ENCODE results near the gene PHACTR1.
"Not testable (repeated sequence)": the region's sequence is repeated elsewhere in the genome, so short reads cannot be mapped to it uniquely, and the experiment has no call there.

Gene PHACTR1

DNA sequence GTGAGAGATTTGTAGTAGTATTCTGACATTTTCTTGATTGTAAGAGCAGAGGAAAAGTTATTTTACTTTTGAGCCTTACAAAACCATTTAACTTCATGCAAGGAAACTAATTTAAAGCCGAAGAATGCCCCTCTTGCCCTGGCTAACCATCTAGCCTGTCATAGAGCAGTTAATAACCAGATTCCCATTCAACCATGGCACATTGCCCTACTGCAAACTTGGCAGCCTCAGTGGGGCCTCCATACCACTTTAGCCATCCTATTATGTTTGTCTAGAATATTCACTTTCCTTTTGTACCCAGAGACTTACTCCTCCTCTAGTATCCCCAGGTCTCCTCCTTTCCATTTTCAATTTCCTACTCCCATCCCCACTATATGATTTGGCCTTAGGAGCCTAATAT lies 380.9 kb downstream of the PHACTR1 start:
- no peak for DNase-seq (ENCODE audit: low read depth in 3 of 3, low spot score in 1 of 3)

DNA sequence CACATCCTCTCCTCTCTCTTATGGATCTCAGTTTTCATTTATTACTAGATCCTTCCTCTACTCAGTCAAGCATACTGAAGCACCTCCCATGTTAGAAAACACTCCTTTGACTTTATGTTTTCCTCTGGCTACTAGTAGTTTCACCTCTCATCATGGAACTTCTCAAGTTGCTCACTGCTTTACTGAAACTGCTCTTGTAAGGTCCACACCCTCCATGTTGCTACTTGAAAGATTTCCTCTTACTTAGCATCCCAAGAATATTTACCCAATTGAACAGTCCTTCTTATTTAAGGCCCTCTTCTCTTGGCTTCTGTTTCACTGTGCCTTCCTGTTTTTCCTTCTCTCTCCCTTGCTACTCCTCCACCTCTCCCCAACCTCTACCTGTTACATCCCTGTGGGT lies 381.4 kb downstream of the PHACTR1 start:
- DNase-seq (ENCODE audit: low read depth in 3 of 3, low spot score in 1 of 3): no peak

DNA sequence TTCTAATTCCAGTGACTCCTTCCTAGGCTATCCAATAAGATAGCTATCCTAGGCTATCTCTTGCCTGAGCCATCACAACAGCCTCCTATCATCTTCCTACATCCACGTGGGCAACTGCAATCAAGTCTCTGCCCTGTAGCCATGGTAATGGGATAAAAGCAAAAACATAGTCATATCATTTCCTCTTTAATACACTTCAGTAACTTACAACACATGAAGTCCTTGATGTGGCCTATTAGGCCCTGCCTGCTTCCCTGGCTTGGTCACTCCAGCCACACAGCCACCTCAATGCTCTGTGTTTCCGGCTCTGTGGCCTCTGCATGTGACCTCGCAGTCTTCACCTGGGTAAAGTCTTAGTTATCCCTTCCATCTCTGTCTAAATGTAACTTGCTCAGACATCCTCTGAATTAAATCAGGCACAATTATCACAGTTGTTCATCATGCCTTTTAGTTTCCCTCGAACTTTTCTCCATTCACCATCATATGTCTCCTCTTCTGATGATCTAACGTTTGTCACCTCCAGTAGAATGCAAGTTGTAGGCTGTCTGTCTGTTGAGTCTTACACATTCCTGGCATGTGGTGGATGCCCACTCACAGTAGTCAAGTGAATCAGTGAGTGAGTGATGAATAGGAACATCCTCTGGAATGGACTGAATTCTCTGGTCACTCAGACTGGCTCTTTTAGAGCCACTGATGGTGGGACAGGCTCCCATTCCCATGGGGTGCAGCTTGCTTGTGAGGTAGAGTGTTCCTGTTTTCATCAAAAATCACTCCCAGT lies 382.4 kb downstream of the PHACTR1 start:
- no peak for DNase-seq (ENCODE audit: low read depth in 3 of 3, low spot score in 1 of 3)

DNA sequence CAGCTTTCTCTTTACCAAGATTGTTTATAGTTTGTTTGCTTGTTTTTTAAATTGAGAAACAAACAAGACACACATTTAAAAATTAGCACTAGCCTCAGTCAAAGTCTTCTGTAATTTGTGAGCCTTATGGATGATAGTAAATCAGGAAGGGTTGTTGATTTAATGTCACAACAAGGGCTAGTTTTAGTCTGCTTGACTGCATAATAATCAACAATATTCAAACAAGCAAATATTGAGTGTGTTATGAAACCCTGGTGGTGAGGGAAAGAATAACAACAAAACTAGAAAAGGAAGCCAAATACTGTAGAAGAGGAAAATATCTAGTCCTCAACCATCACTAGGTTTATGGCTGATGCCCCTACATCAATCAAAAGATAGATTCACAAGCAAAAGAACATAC lies 383.2 kb downstream of the PHACTR1 start:
- no peak for DNase-seq (ENCODE audit: low read depth in 3 of 3, low spot score in 1 of 3)

- DNase-seq (ENCODE audit: low read depth in 3 of 3, low spot score in 1 of 3): no peak
These were observed 384.8 kb downstream of the PHACTR1 start for GRCh38 chr6:13101409-13101808.

GRCh38 chr6:13101985-13102384 lies 385.4 kb downstream of the PHACTR1 start:
- no peak for DNase-seq (ENCODE audit: low read depth in 3 of 3, low spot score in 1 of 3)

DNA sequence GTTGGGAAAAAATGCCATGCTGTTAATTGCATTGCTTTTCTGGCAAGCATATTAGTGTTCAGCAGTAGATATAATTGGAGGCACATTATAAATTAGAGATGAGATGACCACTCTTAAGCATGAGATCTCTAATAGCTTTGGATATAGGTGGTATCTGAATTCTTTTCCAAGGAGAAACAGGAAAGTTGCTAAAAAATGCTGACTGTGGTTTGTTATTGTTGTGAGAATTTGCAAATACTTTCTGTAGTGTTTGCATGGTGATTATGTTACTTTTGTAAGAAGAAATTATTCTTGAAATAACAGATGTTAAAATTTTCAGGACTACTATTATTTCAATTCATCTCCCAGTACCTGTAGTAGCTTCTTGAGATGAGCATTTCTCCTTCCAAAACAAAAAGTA lies 386.6 kb downstream of the PHACTR1 start:
- no peak for DNase-seq (ENCODE audit: low read depth in 3 of 3, low spot score in 1 of 3)

DNA sequence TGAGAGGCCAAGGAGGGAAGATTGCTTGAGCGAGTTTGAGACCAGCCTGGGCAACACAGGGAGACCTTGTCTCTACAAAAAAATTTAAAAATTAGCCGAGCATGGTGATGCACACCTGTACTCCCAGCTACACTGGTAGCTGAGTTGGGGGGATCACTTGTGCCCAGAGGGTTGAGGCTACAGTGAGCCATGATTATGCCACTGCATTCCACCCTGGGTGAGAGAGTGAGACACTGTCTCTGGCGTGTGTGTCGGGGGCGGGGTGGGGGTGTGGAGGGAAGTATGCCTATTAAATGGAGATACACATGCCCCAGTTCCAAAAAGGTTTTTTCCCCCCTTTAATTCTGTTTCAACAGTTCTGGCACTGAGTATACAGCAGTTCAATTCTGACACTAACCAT lies 388.6 kb downstream of the PHACTR1 start:
- DNase-seq (ENCODE audit: low read depth in 3 of 3, low spot score in 1 of 3): no peak

GRCh38 chr6:13112921-13113320 lies 396.4 kb downstream of the PHACTR1 start:
- DNase-seq (ENCODE audit: low read depth in 3 of 3, low spot score in 1 of 3): no peak

DNA sequence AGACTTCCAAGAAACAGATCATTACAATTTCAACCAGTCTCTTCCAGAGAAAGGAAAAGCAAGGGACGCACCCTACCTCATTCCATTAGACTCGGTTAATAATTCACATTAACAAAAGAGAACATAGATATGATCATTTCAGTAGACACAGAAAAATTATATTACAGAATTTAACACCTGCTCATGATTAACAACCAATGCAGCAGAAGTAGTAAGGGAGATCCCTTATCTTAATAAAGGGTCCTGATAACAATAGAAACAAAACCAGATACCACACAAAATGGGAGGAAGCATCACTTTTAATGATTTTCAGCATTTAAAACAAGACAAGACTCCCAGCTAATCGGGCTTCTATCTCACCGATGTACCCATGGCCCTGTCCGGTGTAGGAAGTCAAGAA lies 396.8 kb downstream of the PHACTR1 start:
- DNase-seq (ENCODE audit: low read depth in 3 of 3, low spot score in 1 of 3): no peak

- no peak for DNase-seq (ENCODE audit: low read depth in 3 of 3, low spot score in 1 of 3)
These were observed 397.5 kb downstream of the PHACTR1 start for GRCh38 chr6:13113981-13114593.

DNA sequence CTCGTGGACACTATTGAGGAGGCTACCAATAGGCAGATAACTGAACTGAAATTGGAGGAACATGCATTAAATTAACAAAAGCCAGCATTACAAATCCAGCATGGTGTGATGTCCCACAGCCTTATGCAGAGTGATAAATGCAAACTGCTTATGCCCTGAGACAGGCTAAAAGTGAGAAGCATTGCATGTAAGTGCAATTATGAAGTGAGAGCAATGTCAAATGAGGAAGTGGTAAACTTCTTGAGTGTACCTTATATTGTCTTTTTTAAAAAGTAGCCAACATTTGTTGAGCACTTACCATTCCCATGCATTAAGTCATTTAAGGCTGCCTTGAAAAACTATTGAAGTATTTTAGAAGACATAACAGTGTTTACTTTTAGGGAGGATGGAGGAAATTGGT lies 399.6 kb downstream of the PHACTR1 start:
- DNase-seq (ENCODE audit: low read depth in 3 of 3, low spot score in 1 of 3): no peak

GRCh38 chr6:13117570-13117969 lies 401.0 kb downstream of the PHACTR1 start:
- DNase-seq (ENCODE audit: low read depth in 3 of 3, low spot score in 1 of 3): no peak

DNA sequence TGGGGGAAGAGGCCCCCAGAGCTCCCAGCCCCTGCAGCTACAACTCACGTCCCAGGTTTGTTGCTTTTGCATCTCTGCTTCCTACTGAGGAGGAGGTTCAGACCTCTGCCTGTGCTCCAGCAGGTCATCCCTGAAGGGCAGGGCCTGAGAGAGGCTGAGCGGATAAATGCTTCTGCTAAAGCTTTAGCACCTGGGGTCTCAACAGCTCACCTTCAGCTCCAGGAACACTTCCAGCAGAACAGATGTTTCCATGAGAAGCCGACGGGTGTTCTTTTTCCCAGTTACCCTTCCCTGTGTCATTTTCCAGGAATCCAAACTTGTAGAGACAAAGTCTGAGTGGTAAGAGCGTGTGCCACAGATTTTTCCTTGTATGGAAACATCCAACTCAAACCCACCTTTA lies 403.0 kb downstream of the PHACTR1 start:
- no peak for DNase-seq (ENCODE audit: low read depth in 3 of 3, low spot score in 1 of 3)

- no peak for DNase-seq (ENCODE audit: low read depth in 3 of 3, low spot score in 1 of 3)
These were observed 404.2 kb downstream of the PHACTR1 start for GRCh38 chr6:13120483-13121482.

DNA sequence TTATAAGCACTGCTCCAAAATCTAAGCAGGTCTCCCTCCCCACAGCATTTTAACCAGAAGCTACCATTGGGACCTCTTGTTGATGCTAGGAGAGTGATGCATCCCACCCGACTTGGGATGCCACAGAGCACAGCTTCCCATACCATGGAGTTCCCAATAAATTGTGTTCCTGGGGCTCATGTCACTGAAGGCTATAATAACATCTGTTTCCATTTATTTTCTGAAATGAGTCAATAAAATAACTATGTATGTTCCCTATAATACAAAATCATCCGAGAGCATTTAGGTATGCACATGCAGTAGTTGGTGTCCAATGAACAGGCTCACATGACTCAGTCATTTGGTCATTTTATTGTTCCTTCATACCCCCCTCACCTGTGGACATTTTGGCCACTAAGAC lies 407.6 kb downstream of the PHACTR1 start:
- DNase-seq (ENCODE audit: low read depth in 3 of 3, low spot score in 1 of 3): no peak

GRCh38 chr6:13125841-13126240 lies 409.3 kb downstream of the PHACTR1 start:
- no peak for DNase-seq (ENCODE audit: low read depth in 3 of 3, low spot score in 1 of 3)

DNA sequence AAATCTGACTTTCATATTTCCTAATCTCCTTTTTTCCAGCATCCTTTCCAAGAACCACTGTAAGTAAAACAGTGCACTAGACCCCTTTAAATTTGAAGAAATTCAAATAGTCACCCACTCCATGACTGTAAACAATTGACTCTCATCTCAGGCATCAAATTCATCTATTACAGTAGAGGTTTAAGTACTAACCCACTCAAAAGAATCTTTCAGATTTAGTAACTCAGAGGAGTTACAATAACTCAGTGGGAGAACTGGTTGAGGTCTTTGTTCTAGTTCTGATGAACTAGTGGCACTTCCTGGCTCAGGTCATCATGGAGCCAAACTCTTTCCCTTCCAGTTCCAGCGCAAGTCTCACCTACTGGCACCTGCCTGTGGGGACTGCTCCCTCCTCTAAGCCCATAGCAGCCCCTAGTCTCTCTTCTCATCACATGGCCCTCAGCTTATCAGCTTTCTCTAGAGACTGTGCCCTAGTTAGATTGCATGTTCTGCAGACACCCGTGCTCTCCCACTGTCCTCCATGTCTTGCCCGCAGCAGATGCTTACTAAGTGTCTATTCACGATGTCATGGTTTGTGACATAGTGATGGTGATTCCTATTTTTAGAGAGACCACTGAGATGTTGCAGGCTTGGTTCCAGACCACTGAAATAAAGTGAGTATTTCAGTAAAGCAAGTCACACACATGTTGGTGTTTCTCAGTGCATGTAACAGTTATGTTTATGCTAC lies 415.5 kb downstream of the PHACTR1 start:
- DNase-seq (ENCODE audit: low read depth in 3 of 3, low spot score in 1 of 3): no peak

DNA sequence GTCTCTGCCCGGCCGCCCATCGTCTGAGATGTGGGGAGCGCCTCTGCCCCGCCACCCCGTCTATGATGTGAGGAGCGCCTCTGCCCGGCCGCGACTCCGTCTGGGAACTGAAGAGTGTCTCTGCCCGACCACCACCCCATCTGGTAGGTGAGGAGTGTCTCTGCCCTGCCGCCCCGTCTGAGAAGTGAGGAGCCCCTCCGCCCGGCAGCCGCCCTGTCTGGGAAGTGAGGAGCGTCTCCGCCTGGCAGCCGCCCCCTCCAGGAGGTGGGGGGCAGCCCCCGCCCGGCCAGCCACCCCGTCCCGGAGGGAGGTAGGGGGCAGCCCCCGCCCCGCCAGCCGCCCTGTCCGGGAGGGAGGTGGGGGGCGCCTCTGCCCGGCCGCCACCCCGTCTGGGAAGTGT lies 417.3 kb downstream of the PHACTR1 start:
- not testable (repeated sequence) for DNase-seq (ENCODE audit: low read depth in 3 of 3, low spot score in 1 of 3)

- no peak for DNase-seq (ENCODE audit: low read depth in 3 of 3, low spot score in 1 of 3)
These were observed 418.6 kb downstream of the PHACTR1 start for GRCh38 chr6:13135152-13135551.

GRCh38 chr6:13139119-13139518 lies 422.6 kb downstream of the PHACTR1 start:
- DNase-seq (ENCODE audit: low read depth in 3 of 3, low spot score in 1 of 3): no peak

Data from stimulated activated CD4-positive, alpha-beta T cell treated with anti-CD3 and anti-CD28 coated beads, TNF-alpha, amount 100 ng/mL, for 1 hour (primary cell).